RWPE2 (cell line): ENCODE measurements around the gene GET4.
A peak's percentile ranks its signal among the peaks of the same experiment; 100 is the strongest.

Source experiments
- ATAC-seq: fragments of 200-7000 bp; cut with Tn5 transposase; 3 replicates; pipeline ENCODE4 v1.9.1; 2021; ENCODE audit warnings: low read depth
- DNase-seq: peaks from one replicate; pipeline ENCODE4 v3.0.0-alpha.2; 2020; ENCODE audit warnings: low spot score
- H3K27ac ChIP-seq: fragments of 450-650 bp; 2 replicates; pipeline ENCODE4 v1.5.1; 2017; ENCODE audit warnings: mild to moderate bottlenecking; ENCODE audit not compliant: poor library complexity, severe bottlenecking
- H3K27me3 ChIP-seq: fragments of 250-450 bp; sonication (Bioruptor Pico); 2 replicates; pipeline ENCODE4 v1.5.1; 2021; ENCODE audit warnings: mild to moderate bottlenecking, moderate library complexity; ENCODE audit not compliant: insufficient read depth, poor library complexity, severe bottlenecking
- H3K36me3 ChIP-seq: fragments of 250-450 bp; sonication (Bioruptor Pico); 2 replicates; pipeline ENCODE4 v1.5.1; 2020; ENCODE audit warnings: low read depth, mild to moderate bottlenecking, moderate library complexity
- H3K4me1 ChIP-seq: fragments of 250-450 bp; sonication (Bioruptor Pico); 2 replicates; pipeline ENCODE4 v1.5.1; 2021; ENCODE audit warnings: mild to moderate bottlenecking, moderate library complexity; ENCODE audit not compliant: insufficient read depth, poor library complexity, severe bottlenecking
- H3K4me3 ChIP-seq: fragments of 250-450 bp; sonication (Bioruptor Pico); 2 replicates; pipeline ENCODE4 v1.5.1; 2021; ENCODE audit warnings: mild to moderate bottlenecking, moderate library complexity; ENCODE audit not compliant: severe bottlenecking
- H3K9me3 ChIP-seq: fragments of 250-450 bp; sonication (Bioruptor Pico); 2 replicates; pipeline ENCODE4 v1.5.1; 2021; ENCODE audit warnings: mild to moderate bottlenecking, moderate library complexity; ENCODE audit not compliant: severe bottlenecking
- CTCF ChIP-seq: fragments of 450-650 bp; IDR thresholded peaks from one replicate; pipeline ENCODE4 v1.5.1; 2017; ENCODE audit warnings: mild to moderate bottlenecking, moderate library complexity; ENCODE audit not compliant: poor library complexity, severe bottlenecking

Gene GET4

DNA sequence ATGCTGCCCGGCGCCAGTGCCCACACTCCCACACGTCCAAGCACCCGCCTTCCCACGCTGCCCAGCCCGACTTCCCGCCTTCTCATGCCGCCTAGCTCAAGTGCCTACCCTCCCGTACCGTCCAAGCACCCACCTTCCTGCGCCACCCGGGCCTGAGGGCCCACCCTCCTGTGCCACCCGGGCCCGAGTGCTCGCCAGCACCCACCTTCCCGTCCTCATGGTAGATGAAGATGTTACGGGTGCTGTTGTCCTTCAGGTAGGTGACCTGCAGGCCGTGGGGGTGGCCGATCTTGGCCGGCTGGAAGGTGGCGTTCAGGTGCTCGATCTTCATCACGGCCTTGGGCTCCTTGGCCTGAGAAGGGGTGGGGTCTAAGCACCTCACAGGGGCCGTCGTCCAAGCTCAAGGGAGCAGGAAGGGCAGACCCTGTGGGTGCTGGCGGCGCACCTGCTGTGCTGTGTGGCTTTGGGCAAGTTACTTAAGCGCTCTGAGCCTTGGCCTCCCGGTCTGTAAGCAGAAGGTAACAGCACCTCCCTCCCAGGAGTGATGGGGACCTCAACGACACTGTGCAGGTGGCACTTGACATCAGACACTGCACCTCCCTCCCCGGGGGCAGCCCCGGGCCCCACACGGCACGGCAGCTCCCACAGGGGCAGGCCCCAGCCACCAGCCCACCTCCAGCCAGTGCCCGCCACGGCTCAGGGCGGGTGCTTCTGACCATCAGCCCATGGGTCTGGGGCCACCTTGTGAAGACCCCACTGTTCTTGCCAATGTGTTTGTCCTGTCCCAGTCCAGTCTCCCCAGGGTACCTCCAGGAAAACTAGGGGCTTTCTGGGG is 27.8 kb downstream of the GET4 start:
- ATAC-seq = no peak
- Histone ChIP-seq H3K9me3 (no peaks in the 10 kb centered on the region), H3K4me1 (no peaks in the 10 kb centered on the region), H3K27me3 (no peaks in the 10 kb centered on the region), H3K36me3 (peaks cover 5% of the 10 kb centered on the region; the same call in 1 of the 2 replicates), H3K27ac (no peak overlapping the region), H3K4me3 (no peak overlapping the region)
- TF ChIP-seq CTCF = no peak
- no peak for DNase-seq

GRCh38 chr7:904847-905246 is 28.5 kb downstream of the GET4 start:
- Histone ChIP-seq H3K4me3 (no peak overlapping the region), H3K36me3 (0 out of 2 replicates have a peak, but pooled peaks cover 4% of the 10 kb centered on the region), H3K4me1 (no peaks in the 10 kb centered on the region), H3K9me3 (no peaks in the 10 kb centered on the region), H3K27ac (no peak overlapping the region), H3K27me3 (no peaks in the 10 kb centered on the region)
- no peak for ATAC-seq
- DNase-seq = no peak
- TF ChIP-seq CTCF = no peak

- Histone ChIP-seq H3K4me1 (no peaks in the 10 kb centered on the region), H3K36me3 (no peaks in the 10 kb centered on the region), H3K9me3 (no peaks in the 10 kb centered on the region), H3K27ac (no peak overlapping the region), H3K27me3 (no peaks in the 10 kb centered on the region), H3K4me3 (no peak overlapping the region)
- DNase-seq (no peak), ATAC-seq (peak; percentile 31; the same call in 2 of the 3 replicates)
- no peak for TF ChIP-seq CTCF
Observed at GRCh38 chr7:906776-907157, 30.4 kb downstream of the GET4 start.

GRCh38 chr7:907158-907980 is 31.0 kb downstream of the GET4 start:
- ATAC-seq = no peak
- H3K27ac ChIP-seq = no peak overlapping the region

More at GRCh38 chr7:907158-907980, 31.0 kb downstream of the GET4 start:
- H3K27me3 ChIP-seq = no peaks in the 10 kb centered on the region
- H3K36me3 ChIP-seq = no peaks in the 10 kb centered on the region
- no peaks in the 10 kb centered on the region for H3K9me3 ChIP-seq
- no peak overlapping the region for H3K4me3 ChIP-seq
- no peak for DNase-seq
- TF ChIP-seq CTCF = no peak
- no peaks in the 10 kb centered on the region for H3K4me1 ChIP-seq
